ENCODE measurements around the gene B4GALNT2. TPM values are rescaled to one million over a fixed set of nuclear protein-coding genes. Genes with fewer than 3 reads are reported as not detected.
A peak's percentile ranks its signal among the peaks of the same experiment; 100 is the strongest.
"Not testable (repeated sequence)": the region's sequence is repeated elsewhere in the genome, so short reads cannot be mapped to it uniquely, and the experiment has no call there.

Gene B4GALNT2
- not detected for total RNA-seq
- long read RNA-seq: 0 reads

GRCh38 chr17:49132699-49133364, at the start of gene B4GALNT2:
B4GALNT2 (plus strand) TSS chr17:49132769; CDS start chr17:49132793, 24 bp downstream.
- intact Hi-C loops (cut with micrococcal nuclease): no loop called here
- ATAC-seq (no peak), DNase-seq (no peak)

GRCh38 chr17:49085046-49085445, 47.5 kb upstream of the B4GALNT2 start:
- ATAC-seq; intact Hi-C loops (cut with micrococcal nuclease); DNase-seq: not testable (repeated sequence)

- DNase-seq (no peak), ATAC-seq (no peak)
- intact Hi-C loops (cut with micrococcal nuclease): no loop called here
These were observed 46.8 kb upstream of the B4GALNT2 start for GRCh38 chr17:49085565-49086315.

GRCh38 chr17:49086316-49086605, 46.3 kb upstream of the B4GALNT2 start:
- ATAC-seq: no peak
- DNase-seq: no peak
- intact Hi-C loops (cut with micrococcal nuclease): no loop called here

- ATAC-seq: no peak
- DNase-seq: no peak
- intact Hi-C loops (cut with micrococcal nuclease): no loop called here
These were observed 45.9 kb upstream of the B4GALNT2 start for GRCh38 chr17:49086649-49087048.

GRCh38 chr17:49089094-49089493, 43.5 kb upstream of the B4GALNT2 start:
- no peak for ATAC-seq
- intact Hi-C loops (cut with micrococcal nuclease): no loop called here
- DNase-seq: no peak

- intact Hi-C loops (cut with micrococcal nuclease): no loop called here
- no peak for ATAC-seq
- no peak for DNase-seq
These were observed 41.5 kb upstream of the B4GALNT2 start for GRCh38 chr17:49090878-49091594.

GRCh38 chr17:49093131-49093530, 39.4 kb upstream of the B4GALNT2 start:
- ATAC-seq: no peak
- intact Hi-C loops (cut with micrococcal nuclease): no loop called here

GRCh38 chr17:49100601-49101000, 32.0 kb upstream of the B4GALNT2 start:
- no peak for DNase-seq
- no peak for ATAC-seq
- intact Hi-C loops (cut with micrococcal nuclease): no loop called here

More at GRCh38 chr17:49093131-49093530, 39.4 kb upstream of the B4GALNT2 start:
- DNase-seq: no peak

GRCh38 chr17:49101054-49101534, 31.5 kb upstream of the B4GALNT2 start:
- DNase-seq: no peak
- ATAC-seq: no peak
- intact Hi-C loops (cut with micrococcal nuclease): no loop called here

GRCh38 chr17:49103360-49103759, 29.2 kb upstream of the B4GALNT2 start:
- intact Hi-C loops (cut with micrococcal nuclease); ATAC-seq; DNase-seq: not testable (repeated sequence)

GRCh38 chr17:49104511-49105074, 28.0 kb upstream of the B4GALNT2 start:
- DNase-seq (no peak), ATAC-seq (no peak)
- intact Hi-C loops (cut with micrococcal nuclease): no loop called here

- DNase-seq: no peak
- intact Hi-C loops (cut with micrococcal nuclease): no loop called here
- no peak for ATAC-seq
These were observed 26.0 kb upstream of the B4GALNT2 start for GRCh38 chr17:49106321-49107210.

- DNase-seq (no peak), ATAC-seq (no peak)
- intact Hi-C loops (cut with micrococcal nuclease): no loop called here
These were observed 25.4 kb upstream of the B4GALNT2 start for GRCh38 chr17:49107211-49107557.

GRCh38 chr17:49108318-49108717, 24.3 kb upstream of the B4GALNT2 start:
- no peak for DNase-seq
- peak; percentile 71 for ATAC-seq
- intact Hi-C loops (cut with micrococcal nuclease): no loop called here

GRCh38 chr17:49110509-49110908, 22.1 kb upstream of the B4GALNT2 start:
- no peak for DNase-seq
- no peak for ATAC-seq
- intact Hi-C loops (cut with micrococcal nuclease): no loop called here

- intact Hi-C loops (cut with micrococcal nuclease): no loop called here
These were observed 20.6 kb upstream of the B4GALNT2 start for GRCh38 chr17:49111934-49112333.

GRCh38 chr17:49112936-49113335, 19.6 kb upstream of the B4GALNT2 start:
- DNase-seq: no peak
- intact Hi-C loops (cut with micrococcal nuclease): no loop called here
- ATAC-seq: no peak

More at GRCh38 chr17:49111934-49112333, 20.6 kb upstream of the B4GALNT2 start:
- DNase-seq: no peak
- no peak for ATAC-seq

- ATAC-seq: no peak
- no peak for DNase-seq
- intact Hi-C loops (cut with micrococcal nuclease): no loop called here
These were observed 17.9 kb upstream of the B4GALNT2 start for GRCh38 chr17:49114703-49115102.
